ENCODE data around the gene KCNQ1. TPM values are rescaled to one million over a fixed set of nuclear protein-coding genes. Genes with fewer than 3 reads are reported as not detected.

KCNQ1 gene
- total RNA-seq, 1 donor from 2014 or later: 7.9 TPM

DNA sequence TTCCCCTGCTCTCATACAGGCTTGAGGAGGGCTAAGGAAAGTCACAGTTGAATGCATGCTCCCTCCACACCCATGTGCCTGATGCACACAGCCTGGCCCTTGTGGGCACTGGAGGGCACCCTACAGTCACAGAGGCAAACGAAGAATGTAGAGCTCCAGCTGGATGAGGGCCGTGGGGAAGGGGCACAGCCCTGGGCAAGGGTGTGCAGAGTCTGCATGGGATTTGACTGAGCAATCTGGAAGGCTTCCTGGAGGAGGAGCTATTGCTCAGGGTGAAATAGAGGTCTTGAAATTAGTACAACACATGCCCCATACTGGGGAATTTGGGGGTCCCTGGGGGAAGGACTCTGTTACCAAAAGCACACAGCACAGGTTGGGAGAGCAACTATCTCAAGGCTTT, 64.0 kb downstream of the KCNQ1 start:
- DNase-seq (ENCODE audit: low spot score): no peak

GRCh38 chr11:2509481-2510001, 64.7 kb downstream of the KCNQ1 start:
- no peak for DNase-seq (ENCODE audit: low spot score)

GRCh38 chr11:2510626-2511402, 66.0 kb downstream of the KCNQ1 start:
- DNase-seq (ENCODE audit: low spot score): no peak

DNA sequence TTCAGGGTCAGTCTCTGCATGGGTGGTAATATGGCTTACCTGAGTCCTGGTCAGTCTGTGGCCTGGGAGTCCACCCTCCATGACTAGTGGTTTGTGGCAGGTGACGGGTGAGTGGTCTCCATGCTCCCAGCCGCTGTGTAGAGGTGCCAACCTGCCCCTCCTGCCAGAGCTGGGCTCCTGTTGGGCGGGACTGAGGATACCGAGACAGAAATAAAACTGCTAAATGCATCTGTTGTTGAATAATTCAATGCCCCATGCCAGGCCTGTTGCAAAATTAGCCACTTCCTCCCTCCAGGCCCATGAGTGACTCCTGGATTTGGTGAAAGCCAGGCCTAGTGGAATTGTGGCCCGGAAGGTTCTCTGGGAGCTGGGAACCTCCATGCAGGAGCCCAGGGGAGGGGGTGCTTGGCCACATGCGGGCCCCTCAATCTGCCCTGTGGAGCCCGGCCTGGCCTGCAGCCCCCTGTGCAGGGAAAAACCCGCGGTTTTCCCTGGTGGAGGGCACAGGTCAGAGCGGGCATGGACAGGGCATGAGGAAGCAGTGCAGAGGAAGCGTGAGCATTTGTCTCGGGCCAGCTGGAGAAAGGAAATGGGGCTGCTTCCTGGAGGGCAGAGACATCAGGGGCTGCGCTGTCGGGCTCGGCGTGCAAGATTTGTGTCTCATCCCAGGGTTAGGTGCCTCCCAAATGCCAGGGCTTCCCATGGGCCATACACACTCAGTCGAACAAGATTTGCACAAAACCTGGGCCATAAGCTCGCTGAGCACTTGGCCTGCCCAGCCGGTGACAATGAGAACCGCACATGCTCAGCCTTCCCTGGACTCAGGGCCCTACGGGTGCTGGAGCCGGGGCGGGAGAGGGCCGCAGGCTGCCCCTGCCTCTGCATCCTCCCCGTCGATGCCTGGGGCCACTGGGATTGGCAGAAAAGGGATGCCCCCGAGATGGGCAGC, 66.9 kb downstream of the KCNQ1 start:
- DNase-seq (ENCODE audit: low spot score): no peak

DNA sequence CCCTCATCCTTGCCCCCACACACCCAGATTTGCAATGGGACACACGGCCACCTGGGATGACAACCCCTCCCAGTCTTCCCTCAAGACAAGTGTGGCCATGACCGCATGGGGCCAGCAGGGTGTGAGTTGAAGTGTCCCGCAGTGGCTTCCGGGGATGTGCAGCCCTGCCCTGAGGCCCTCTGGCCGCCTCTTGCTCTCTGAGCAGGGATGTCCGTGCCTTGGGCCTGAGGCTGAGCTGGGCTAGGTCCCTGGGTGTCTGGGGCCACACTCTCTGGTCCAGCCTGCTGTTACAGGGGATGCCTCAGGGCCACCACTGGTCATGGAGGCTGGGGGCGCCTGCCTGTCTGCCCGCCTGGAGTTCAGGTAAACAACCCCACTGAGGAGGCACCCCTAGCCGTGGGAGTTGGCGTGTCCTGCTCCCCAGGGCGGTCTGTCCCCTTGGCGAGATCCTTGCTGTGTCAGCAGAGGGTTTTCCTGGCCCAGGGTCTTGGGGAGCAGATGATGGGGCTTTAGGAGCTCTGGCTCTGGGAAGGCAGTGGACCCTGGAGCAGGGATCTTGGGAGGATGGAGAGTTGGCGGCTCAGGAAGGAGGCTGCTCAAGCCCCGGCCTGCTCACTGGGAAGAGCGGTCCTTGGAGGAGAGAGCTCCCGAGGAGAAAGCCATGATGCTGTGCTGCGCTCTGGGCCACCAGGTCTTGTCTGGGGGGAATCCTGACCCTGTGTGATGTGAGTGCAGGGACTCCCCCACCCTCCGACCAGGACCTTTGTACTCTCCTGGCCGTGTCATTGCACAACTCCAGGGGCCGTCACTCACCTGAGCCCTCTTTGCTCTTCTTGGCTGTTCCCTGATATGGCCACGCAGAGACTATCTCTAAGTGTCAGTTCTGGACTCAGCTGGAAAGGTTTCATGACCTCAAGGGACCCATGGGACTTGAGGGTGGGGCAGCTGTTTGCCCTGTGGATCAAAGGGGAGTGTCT, 67.9 kb downstream of the KCNQ1 start:
- no peak for DNase-seq (ENCODE audit: low spot score)

- DNase-seq (ENCODE audit: low spot score): no peak
These were observed 68.6 kb downstream of the KCNQ1 start for GRCh38 chr11:2513441-2513840.

GRCh38 chr11:2515401-2516275, 70.8 kb downstream of the KCNQ1 start:
- no peak for DNase-seq (ENCODE audit: low spot score)

- no peak for DNase-seq (ENCODE audit: low spot score)
These were observed 71.6 kb downstream of the KCNQ1 start for GRCh38 chr11:2516276-2517015.

DNA sequence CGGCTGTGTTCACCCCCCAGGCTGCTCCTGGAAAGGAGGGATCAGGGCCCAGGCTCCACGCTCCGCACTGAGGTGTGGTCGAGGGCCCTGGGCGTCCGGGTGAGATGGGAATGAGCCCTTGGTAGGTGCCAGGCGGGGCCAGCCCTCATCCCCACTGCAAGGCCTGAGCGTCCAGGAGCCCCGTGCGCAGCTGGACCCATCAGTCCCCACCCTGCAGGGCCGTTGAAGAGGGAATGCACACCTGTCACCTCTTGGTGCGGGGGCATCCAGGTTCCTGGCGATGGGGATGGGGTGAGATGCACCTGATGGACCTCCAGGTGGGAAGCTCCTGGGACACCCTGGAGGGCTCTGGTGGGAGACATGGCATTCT, 72.2 kb downstream of the KCNQ1 start:
- DNase-seq (ENCODE audit: low spot score): no peak

DNA sequence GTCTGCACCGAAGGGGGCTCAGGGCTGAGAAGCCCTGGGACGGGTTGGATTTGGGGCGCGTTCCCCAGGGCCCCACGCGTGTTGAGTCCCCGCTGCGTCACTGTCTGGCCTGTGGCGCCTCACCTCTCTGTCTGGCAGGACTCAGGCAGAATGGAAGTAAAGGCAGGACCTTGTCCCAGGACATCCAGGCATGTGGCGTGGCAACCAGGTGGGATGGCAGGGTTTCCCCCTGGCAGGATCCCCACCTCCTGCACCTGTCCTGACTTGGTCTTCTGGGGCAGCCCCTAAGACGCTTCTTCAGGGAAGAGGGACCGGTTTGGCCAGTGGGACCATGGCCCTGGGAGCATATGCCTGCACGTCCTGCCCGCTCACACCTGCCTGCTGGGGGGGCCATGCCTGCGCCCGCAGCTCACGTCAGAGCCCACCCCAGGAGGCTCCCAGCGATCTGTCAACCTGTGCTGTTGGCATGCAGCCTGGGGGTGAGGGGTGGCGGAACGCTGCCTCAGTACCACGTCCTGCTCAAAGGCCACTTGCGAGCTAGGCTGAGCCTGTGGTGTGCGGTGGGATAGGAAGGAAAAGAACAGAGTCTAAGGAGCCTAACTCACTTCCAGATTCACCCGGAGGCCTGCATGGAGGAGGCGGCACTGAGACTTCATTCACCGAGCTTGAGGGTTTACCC, 72.7 kb downstream of the KCNQ1 start:
- no peak for DNase-seq (ENCODE audit: low spot score)

DNA sequence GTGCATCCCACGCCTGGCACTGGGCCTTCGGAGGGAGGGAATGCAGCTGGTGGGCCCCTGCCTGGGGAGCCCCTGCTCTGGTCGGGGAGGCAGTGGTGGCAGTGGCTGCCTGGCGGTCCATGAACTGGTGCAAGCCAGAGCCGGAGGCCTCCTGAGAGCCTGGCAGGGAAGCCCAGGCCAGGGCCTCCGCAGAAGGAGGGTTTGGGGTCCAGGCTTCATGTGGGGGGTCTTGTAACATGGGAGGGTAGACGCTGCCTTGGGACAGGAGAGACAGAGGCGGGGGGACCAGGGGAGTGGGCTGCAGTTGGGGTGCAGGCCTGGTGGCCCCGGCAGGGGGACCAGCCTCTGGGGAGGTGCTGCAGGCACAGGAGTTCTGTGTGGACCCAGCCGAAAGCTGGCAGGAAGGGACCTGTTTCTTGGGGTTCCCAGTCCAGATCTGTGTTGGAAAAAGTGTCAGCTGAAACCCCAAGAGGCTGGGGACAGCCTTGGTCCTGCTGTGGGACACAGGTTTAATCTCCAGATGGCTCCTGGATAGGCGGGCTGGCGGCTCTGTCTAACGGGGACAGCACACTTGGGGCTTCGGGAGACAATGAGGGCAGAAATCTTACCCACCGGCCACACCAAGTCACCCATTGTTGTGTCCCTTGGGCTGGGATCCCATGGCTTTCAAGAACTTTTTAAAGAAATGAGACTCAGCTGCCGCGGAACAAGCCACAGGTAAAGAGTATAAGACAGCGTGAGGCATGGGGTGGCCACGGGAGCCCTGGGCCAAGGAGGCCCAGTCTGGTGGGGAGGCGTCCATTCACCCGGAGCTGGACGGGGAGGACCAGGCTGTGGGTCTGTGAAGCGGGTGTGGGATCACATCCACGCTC, 73.5 kb downstream of the KCNQ1 start:
- no peak for DNase-seq (ENCODE audit: low spot score)

DNA sequence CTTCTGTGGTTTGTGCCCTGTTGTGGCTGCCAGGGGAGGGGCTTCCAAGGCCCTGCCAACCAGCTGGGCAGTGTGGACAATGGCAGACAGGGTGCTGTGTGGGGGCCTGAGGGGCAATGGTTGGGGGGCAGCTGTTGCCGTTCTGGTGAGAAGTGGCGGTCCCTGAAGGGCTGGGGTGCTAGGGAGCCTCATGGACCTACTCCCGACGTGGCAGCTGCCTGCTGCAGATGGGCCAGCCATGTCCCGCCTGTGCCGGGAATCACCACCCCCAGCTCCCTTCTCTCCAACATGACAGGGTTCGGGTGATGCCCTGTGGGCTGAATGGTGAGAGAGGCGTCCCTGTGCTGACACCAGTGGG, 74.2 kb downstream of the KCNQ1 start:
- no peak for DNase-seq (ENCODE audit: low spot score)

DNA sequence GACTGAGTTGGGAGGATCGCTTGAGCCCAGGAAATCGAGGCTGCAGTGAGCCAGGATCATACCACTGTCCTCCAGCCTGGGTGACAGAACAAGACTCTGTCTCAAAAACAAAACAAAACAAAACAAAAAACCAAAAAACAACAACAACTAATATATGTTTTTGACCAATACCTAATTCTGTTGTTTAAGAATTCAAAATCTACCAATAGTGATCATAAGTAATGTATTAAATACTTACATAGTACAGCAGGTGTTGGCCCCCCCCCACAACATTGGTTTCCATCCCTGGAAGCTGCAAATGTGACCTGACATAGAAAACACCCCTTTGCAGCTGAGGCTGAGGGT, 74.7 kb downstream of the KCNQ1 start:
- DNase-seq (ENCODE audit: low spot score): no peak

DNA sequence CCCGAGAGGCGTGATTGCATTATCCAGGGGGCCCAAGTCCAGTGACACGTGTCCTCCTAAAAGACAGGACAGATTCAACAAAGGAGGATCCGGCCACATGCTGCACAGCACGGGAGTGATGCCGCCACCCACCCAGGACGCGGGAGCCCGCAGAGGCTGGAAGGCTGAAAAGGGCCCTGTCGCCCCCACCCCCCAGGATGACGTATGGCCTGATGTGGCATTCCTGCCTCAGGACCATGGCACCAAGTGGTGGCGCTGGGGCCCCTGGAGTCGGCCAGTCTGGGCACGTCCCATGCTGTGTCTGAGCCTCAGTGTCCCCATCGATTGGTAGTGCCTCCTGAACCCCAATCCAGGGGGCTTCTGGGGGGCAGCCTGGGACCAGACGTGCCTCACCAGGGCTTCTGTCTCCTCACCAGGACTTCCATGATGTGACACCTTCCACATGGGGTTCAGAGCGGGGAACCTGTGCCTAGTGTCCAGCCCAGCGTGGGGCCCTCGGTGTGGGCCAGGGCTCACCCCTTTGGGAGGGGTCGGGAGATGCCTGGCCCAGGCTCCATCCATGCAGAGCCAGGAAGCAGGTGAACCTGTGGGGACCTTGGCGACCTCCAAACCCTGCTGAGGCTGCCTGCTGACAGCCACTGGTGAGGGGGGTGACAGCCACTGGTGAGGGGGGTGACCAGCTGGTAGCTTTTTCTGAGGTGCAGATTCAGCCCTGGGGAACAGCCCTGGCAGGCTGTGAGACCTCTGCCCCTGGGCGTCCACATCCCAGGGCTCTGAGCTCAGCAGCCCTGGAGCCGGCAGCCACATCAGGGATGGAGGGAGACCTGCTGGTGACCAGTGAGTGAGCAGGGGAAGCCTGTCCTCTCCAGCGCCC, 75.3 kb downstream of the KCNQ1 start:
- DNase-seq (ENCODE audit: low spot score): no peak

DNA sequence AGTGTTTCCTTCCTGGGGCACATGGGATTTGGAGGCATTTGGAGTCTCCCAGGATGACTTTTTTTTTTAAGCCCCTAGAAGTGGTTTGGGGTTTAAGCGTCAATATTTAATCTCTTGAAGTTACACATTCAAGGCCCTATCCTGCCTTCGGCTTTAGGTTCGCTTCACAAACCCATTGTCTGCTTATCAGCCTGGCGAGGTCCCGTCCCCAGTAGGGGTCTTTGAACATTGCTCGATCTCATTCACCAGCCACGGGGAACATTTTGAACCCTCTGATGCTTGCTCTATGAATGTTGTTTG, 75.9 kb downstream of the KCNQ1 start:
- DNase-seq (ENCODE audit: low spot score): no peak

DNA sequence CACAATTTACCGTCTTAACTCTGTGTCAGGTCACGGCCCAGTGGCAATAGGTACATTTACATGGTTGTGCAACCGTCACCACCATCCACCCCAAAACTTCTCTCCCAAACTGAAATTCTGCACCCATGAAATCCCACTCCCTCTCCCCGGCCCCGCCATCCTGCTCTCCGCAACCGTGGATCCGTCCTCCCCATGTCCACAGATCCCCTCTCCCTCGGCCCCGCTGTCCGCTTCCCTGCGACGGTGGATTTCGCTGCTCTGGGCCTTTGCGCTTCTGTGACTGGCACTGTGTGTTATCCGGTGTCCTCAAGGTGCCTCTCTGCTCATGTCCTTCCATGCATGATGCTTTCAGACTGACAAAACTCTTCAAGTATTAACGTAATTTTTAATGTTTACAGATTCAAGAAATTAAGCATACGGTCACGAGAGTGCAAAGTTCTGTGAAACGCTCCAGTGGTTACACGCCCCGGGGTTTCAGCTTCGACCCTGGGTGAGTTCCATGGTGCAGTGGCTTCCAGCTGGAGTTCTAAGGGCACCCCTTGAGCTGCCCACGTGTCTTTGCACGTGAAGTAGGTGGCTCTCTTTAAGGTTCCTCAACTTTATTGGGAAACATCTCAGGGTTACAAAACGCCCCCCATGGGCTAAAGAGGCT, 76.4 kb downstream of the KCNQ1 start:
- DNase-seq (ENCODE audit: low spot score): no peak

Measured in umbilical cord (tissue), 2 donors.